Panc1 (cell line): ENCODE measurements around the gene TNN. TPM values are rescaled to one million over a fixed set of nuclear protein-coding genes. Genes with fewer than 3 reads are reported as not detected.

ENCODE experiments used
- ATAC-seq: fragments of 200-7000 bp; cut with Tn5 transposase; 2 replicates; pipeline ENCODE4 v1.9.1; 2020; ENCODE audit warnings: mild to moderate bottlenecking, moderate library complexity
- BruUV-seq: library from RNA; stranded (reverse); fragments of 400-500 nt; replicated peaks from 2 replicates; lab custom pipeline; 2021; lab: Mats Ljungman, UMichigan
- CTCF ChIA-PET: fragments of 300-600 bp; sonication (Branson Sonifier 250); formaldehyde crosslinking; loops from one replicate; lab custom pipeline; 2022; ENCODE audit warnings: antibody characterized with exemption; lab: Charles Lee
- POLR2A ChIA-PET: fragments of 300-600 bp; sonication (Branson Sonifier 250); formaldehyde crosslinking; loops from one replicate; lab custom pipeline; 2022; ENCODE audit warnings: antibody characterized with exemption; lab: Charles Lee
- DNase-seq: peaks from one replicate; pipeline ENCODE4 v3.0.0-alpha.2; 2010; ENCODE audit warnings: low read depth, low spot score
- H3K27ac ChIP-seq: 2 replicates; pipeline ENCODE4 v1.5.1; 2011; ENCODE audit warnings: mild to moderate bottlenecking, low read length, inconsistent platforms
- H3K27me3 ChIP-seq: fragments of 200-500 bp; sonication (Bioruptor generic); 2 replicates; pipeline ENCODE4 v1.6.0; 2014; ENCODE audit warnings: low read length, inconsistent platforms; ENCODE audit not compliant: control insufficient read depth, insufficient read depth
- H3K36me3 ChIP-seq: fragments of 200-500 bp; sonication (Bioruptor generic); 2 replicates; pipeline ENCODE4 v1.5.1; 2014; ENCODE audit warnings: inconsistent platforms, mild to moderate bottlenecking, low read length, moderate library complexity; ENCODE audit not compliant: control insufficient read depth, insufficient read depth
- H3K4me1 ChIP-seq: 2 replicates; pipeline ENCODE4 v1.5.1; 2011; ENCODE audit warnings: inconsistent platforms, mild to moderate bottlenecking, low read length, moderate library complexity; ENCODE audit not compliant: control insufficient read depth, insufficient read depth
- H3K4me3 ChIP-seq, 2 experiments: 2 replicates each; pipeline ENCODE4 v1.5.1; 2011 to 2012; ENCODE audit warnings: low read depth in 2 of 2, low read length in 2 of 2, mild to moderate bottlenecking in 2 of 2, inconsistent platforms in 1 of 2, moderate library complexity in 1 of 2
- H3K9me3 ChIP-seq: fragments of 200-500 bp; sonication (Bioruptor generic); 2 replicates; pipeline ENCODE4 v1.5.1; 2014; ENCODE audit warnings: low read depth, mild to moderate bottlenecking, inconsistent platforms, low read length, moderate library complexity; ENCODE audit not compliant: control insufficient read depth, insufficient read depth
- POLR2AphosphoS5 ChIP-seq: IDR thresholded peaks from 2 replicates; pipeline ENCODE4 v1.6.1; 2012; ENCODE audit warnings: mild to moderate bottlenecking, low read depth, low read length, moderate library complexity
- SIN3A ChIP-seq: IDR thresholded peaks from 2 replicates; pipeline ENCODE4 v1.6.1; 2012; ENCODE audit warnings: low read depth, mild to moderate bottlenecking, low read length, moderate library complexity, borderline replicate concordance; ENCODE audit not compliant: insufficient read depth
- TCF7L2 ChIP-seq: IDR thresholded peaks from 2 replicates; pipeline ENCODE4 v1.6.1; 2011; ENCODE audit warnings: mild to moderate bottlenecking, low read depth, low read length, inconsistent platforms
- in situ Hi-C: cut with HindIII; loops from 2 replicates; pipeline ENCODE4 v1.10.0; 2016; ENCODE audit warnings: low sequenced_read_pairs, low pct_unique_long_range_greater_than_20kb
- intact Hi-C: fragments of 100-400 bp; cut with micrococcal nuclease; formaldehyde crosslinking; loops from one replicate; pipeline ENCODE4 v1.10.0; 2022; ENCODE audit not compliant: unreplicated experiment
- total RNA-seq: library from RNA; stranded (reverse); gene quantifications from one replicate; pipeline ENCODE4 v1.2.1, GENCODE V29; 2021; ENCODE audit not compliant: unreplicated experiment
- TF ChIP-seq, protein P1 (sequence below), 2 experiments: IDR thresholded peaks; 2 replicates each; pipeline ENCODE4 v1.6.1; 2011 to 2012; ENCODE audit warnings: low read depth in 2 of 2, control low read depth in 1 of 2, low read length in 1 of 2, mild to moderate bottlenecking in 1 of 2, moderate library complexity in 1 of 2; ENCODE audit not compliant: insufficient read depth in 1 of 2
- TF ChIP-seq, protein P2 (sequence below): fragments of 450-650 bp; IDR thresholded peaks from 2 replicates; pipeline ENCODE4 v1.5.1; 2017; ENCODE audit warnings: mild to moderate bottlenecking

The TNN gene
- total RNA-seq, 1 experiment from 2014 or later = not detected

- TF ChIP-seq, protein P1, sequence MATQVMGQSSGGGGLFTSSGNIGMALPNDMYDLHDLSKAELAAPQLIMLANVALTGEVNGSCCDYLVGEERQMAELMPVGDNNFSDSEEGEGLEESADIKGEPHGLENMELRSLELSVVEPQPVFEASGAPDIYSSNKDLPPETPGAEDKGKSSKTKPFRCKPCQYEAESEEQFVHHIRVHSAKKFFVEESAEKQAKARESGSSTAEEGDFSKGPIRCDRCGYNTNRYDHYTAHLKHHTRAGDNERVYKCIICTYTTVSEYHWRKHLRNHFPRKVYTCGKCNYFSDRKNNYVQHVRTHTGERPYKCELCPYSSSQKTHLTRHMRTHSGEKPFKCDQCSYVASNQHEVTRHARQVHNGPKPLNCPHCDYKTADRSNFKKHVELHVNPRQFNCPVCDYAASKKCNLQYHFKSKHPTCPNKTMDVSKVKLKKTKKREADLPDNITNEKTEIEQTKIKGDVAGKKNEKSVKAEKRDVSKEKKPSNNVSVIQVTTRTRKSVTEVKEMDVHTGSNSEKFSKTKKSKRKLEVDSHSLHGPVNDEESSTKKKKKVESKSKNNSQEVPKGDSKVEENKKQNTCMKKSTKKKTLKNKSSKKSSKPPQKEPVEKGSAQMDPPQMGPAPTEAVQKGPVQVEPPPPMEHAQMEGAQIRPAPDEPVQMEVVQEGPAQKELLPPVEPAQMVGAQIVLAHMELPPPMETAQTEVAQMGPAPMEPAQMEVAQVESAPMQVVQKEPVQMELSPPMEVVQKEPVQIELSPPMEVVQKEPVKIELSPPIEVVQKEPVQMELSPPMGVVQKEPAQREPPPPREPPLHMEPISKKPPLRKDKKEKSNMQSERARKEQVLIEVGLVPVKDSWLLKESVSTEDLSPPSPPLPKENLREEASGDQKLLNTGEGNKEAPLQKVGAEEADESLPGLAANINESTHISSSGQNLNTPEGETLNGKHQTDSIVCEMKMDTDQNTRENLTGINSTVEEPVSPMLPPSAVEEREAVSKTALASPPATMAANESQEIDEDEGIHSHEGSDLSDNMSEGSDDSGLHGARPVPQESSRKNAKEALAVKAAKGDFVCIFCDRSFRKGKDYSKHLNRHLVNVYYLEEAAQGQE (IDR thresholded peaks at IDR 0.05; ENCODE audit: insufficient read depth in 1 of 2, low read depth in 2 of 2, low read length in 1 of 2) = no peak
- no peaks in the 10 kb centered on the region for H3K9me3 ChIP-seq
- H3K27me3 ChIP-seq = peaks cover 5% of the 10 kb centered on the region; the same call in 1 of the 2 replicates
- no peak overlapping the region for H3K4me3 ChIP-seq
- BruUV-seq = no TSS peak
- peaks cover 7% of the 10 kb centered on the region for H3K4me1 ChIP-seq
- CTCF ChIA-PET = no interaction called here
- intact Hi-C loops = no loop called here
- ATAC-seq (no peak), DNase-seq (no peak)
- no peak overlapping the region for H3K27ac ChIP-seq
- POLR2A ChIA-PET = no interaction called here
- in situ Hi-C loops = no loop called here
- peaks cover 8% of the 10 kb centered on the region; the same call in 1 of the 2 replicates for H3K36me3 ChIP-seq
These were observed 121.3 kb downstream of the TNN start for GRCh38 chr1:175188936-175189335.

DNA sequence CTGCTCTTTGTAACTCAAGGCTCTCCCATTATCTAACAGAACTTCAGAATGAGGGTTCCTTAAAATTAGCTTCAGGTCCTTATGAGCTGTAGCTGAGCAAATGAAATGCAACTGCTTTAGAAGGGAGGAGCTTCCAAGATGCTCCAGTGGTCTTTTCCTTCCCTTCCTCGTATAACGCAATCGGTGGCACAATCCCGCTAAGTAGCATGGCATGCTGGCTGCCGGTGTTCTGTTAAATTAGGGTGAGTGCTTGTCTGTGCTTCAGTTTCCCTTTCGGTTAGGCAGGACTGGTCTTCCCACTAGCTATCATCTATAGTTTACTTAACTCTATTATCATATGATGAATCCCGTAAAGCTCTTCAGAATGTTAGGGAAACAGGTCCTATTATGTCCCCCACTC lies 124.0 kb downstream of the TNN start:
- ATAC-seq (no peak), DNase-seq (no peak)
- ChIA-PET POLR2A (no interaction called here), CTCF (interaction anchor here (0.7 kb wide), 1 partner anchor 40 kb away, joined by 3 read pairs; no protein-coding TSS in a partner anchor)
- Histone ChIP-seq H3K4me3 (peak overlapping the region in 1 of 2 experiments; percentile 65; a peak in 2 of 4 replicates), H3K9me3 (no peaks in the 10 kb centered on the region), H3K27ac (no peak overlapping the region), H3K36me3 (peaks cover 8% of the 10 kb centered on the region; the same call in 1 of the 2 replicates), H3K27me3 (peaks cover 3% of the 10 kb centered on the region; the same call in 1 of the 2 replicates), H3K4me1 (peaks cover 7% of the 10 kb centered on the region)
- BruUV-seq = no TSS peak
- TF ChIP-seq, protein P1 (IDR thresholded peaks at IDR 0.05; ENCODE audit: insufficient read depth in 1 of 2, low read depth in 2 of 2, low read length in 1 of 2) = no peak
- TF ChIP-seq, protein P2, sequence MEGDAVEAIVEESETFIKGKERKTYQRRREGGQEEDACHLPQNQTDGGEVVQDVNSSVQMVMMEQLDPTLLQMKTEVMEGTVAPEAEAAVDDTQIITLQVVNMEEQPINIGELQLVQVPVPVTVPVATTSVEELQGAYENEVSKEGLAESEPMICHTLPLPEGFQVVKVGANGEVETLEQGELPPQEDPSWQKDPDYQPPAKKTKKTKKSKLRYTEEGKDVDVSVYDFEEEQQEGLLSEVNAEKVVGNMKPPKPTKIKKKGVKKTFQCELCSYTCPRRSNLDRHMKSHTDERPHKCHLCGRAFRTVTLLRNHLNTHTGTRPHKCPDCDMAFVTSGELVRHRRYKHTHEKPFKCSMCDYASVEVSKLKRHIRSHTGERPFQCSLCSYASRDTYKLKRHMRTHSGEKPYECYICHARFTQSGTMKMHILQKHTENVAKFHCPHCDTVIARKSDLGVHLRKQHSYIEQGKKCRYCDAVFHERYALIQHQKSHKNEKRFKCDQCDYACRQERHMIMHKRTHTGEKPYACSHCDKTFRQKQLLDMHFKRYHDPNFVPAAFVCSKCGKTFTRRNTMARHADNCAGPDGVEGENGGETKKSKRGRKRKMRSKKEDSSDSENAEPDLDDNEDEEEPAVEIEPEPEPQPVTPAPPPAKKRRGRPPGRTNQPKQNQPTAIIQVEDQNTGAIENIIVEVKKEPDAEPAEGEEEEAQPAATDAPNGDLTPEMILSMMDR = no peak
- TF ChIP-seq SIN3A (no peak), POLR2AphosphoS5 (no peak), TCF7L2 (no peak)
- intact Hi-C loops = no loop called here
- in situ Hi-C loops = no loop called here
